H9 (cell line): ENCODE data around the gene CAMKK1. TPM values are rescaled to one million over a fixed set of nuclear protein-coding genes. Genes with fewer than 3 reads are reported as not detected.
A peak's percentile ranks its signal among the peaks of the same experiment; 100 is the strongest.

ENCODE experiments used
- DNase-seq: peaks from one replicate; pipeline ENCODE4 v3.0.0-alpha.2; 2017
- H2AFZ ChIP-seq: one replicate; pipeline ENCODE4 v1.6.1; 2013; ENCODE audit warnings: mild to moderate bottlenecking, low read length, control low read depth, moderate library complexity
- H2AK5ac ChIP-seq: 2 replicates; pipeline ENCODE4 v1.6.1; 2013; ENCODE audit warnings: low read length, control low read depth, mixed read lengths; ENCODE audit not compliant: insufficient read length
- H2BK120ac ChIP-seq: one replicate; pipeline ENCODE4 v1.6.1; 2013; ENCODE audit warnings: low read depth, mild to moderate bottlenecking, low read length, control low read depth, inconsistent platforms; ENCODE audit not compliant: poor library complexity, severe bottlenecking
- H2BK12ac ChIP-seq: 2 replicates; pipeline ENCODE4 v1.6.1; 2013; ENCODE audit warnings: low read length, control low read depth, mixed read lengths, low read depth; ENCODE audit not compliant: insufficient read length
- H2BK15ac ChIP-seq: 2 replicates; pipeline ENCODE4 v1.6.1; 2013; ENCODE audit warnings: low read depth, low read length, control low read depth
- H2BK20ac ChIP-seq: one replicate; pipeline ENCODE4 v1.6.1; 2013; ENCODE audit warnings: low read depth, mild to moderate bottlenecking, low read length, control low read depth, inconsistent platforms; ENCODE audit not compliant: poor library complexity, severe bottlenecking
- H2BK5ac ChIP-seq: 2 replicates; pipeline ENCODE4 v1.6.1; 2013; ENCODE audit warnings: low read length, control low read depth, mixed read lengths; ENCODE audit not compliant: insufficient read length
- H3K14ac ChIP-seq: 2 replicates; pipeline ENCODE4 v1.6.1; 2013; ENCODE audit warnings: low read length, control low read depth; ENCODE audit not compliant: insufficient read depth
- H3K18ac ChIP-seq: 2 replicates; pipeline ENCODE4 v1.6.1; 2013; ENCODE audit warnings: low read depth, mild to moderate bottlenecking, mixed read lengths, low read length, control low read depth; ENCODE audit not compliant: insufficient read length
- H3K23ac ChIP-seq: 2 replicates; pipeline ENCODE4 v1.6.1; 2013; ENCODE audit warnings: low read length, control low read depth, mixed read lengths, low read depth; ENCODE audit not compliant: insufficient read length
- H3K23me2 ChIP-seq: 2 replicates; pipeline ENCODE4 v1.6.1; 2013; ENCODE audit warnings: low read depth, mild to moderate bottlenecking, mixed read lengths, low read length, control low read depth; ENCODE audit not compliant: insufficient read length, poor library complexity, severe bottlenecking
- H3K27ac ChIP-seq: 2 replicates; pipeline ENCODE4 v1.5.1; 2013; ENCODE audit warnings: low read length, control low read depth, mixed read lengths, low read depth; ENCODE audit not compliant: insufficient read length
- H3K27me3 ChIP-seq: 2 replicates; pipeline ENCODE4 v1.6.1; 2013; ENCODE audit warnings: low read length, control low read depth, inconsistent platforms; ENCODE audit not compliant: insufficient read depth
- H3K4ac ChIP-seq: 2 replicates; pipeline ENCODE4 v1.6.1; 2013; ENCODE audit warnings: low read depth, mild to moderate bottlenecking, control low read depth, inconsistent platforms, low read length, moderate library complexity
- H3K4me1 ChIP-seq: 2 replicates; pipeline ENCODE4 v1.6.1; 2013; ENCODE audit warnings: low read length, control low read depth, inconsistent platforms; ENCODE audit not compliant: insufficient read depth
- H3K4me2 ChIP-seq: 2 replicates; pipeline ENCODE4 v1.6.1; 2013; ENCODE audit warnings: low read length, control low read depth, mixed read lengths; ENCODE audit not compliant: insufficient read length, insufficient read depth
- H3K56ac ChIP-seq: 2 replicates; pipeline ENCODE4 v1.6.1; 2013; ENCODE audit warnings: low read depth, mild to moderate bottlenecking, mixed read lengths, low read length, control low read depth; ENCODE audit not compliant: insufficient read length
- H3K79me1 ChIP-seq: 2 replicates; pipeline ENCODE4 v1.6.1; 2013; ENCODE audit warnings: low read depth, mild to moderate bottlenecking, moderate library complexity, low read length, control low read depth, inconsistent platforms; ENCODE audit not compliant: insufficient read depth, poor library complexity, severe bottlenecking
- H3K79me2 ChIP-seq: 2 replicates; pipeline ENCODE4 v1.6.1; 2013; ENCODE audit warnings: low read length, control low read depth, inconsistent platforms; ENCODE audit not compliant: insufficient read depth
- H3K9ac ChIP-seq: 2 replicates; pipeline ENCODE4 v1.6.1; 2013; ENCODE audit warnings: low read length, control low read depth, mixed read lengths; ENCODE audit not compliant: insufficient read length; ENCODE audit errors: extremely low read depth
- H3K9me3 ChIP-seq: one replicate; pipeline ENCODE4 v1.6.1; 2013; ENCODE audit warnings: low read depth, low read length, inconsistent platforms; ENCODE audit not compliant: control insufficient read depth
- H3T11ph ChIP-seq: one replicate; pipeline ENCODE4 v1.6.1; 2013; ENCODE audit warnings: mild to moderate bottlenecking, low read length, control low read depth, inconsistent platforms
- H4K20me1 ChIP-seq: one replicate; pipeline ENCODE4 v1.6.1; 2013; ENCODE audit not compliant: control insufficient read depth, insufficient read length, insufficient read depth
- H4K5ac ChIP-seq: 2 replicates; pipeline ENCODE4 v1.6.1; 2013; ENCODE audit warnings: low read depth, mild to moderate bottlenecking, mixed read lengths, low read length, control low read depth; ENCODE audit not compliant: insufficient read length
- H4K8ac ChIP-seq: replicated peaks from 2 replicates; pipeline ENCODE4 v1.6.1; 2013; ENCODE audit warnings: low read length, control low read depth, mixed read lengths, low read depth; ENCODE audit not compliant: insufficient read length
- H4K91ac ChIP-seq: 2 replicates; pipeline ENCODE4 v1.6.1; 2013; ENCODE audit warnings: low read depth, mild to moderate bottlenecking, moderate library complexity, mixed read lengths, low read length, control low read depth; ENCODE audit not compliant: insufficient read length
- H3K27ac Mint-ChIP-seq, 3 experiments: 2 replicates in 2 of 3; 3 replicates in 1 of 3; pipeline ENCODE4 v1.8.0; 2020 to 2021; ENCODE audit warnings: mixed read lengths in 3 of 3, mild to moderate bottlenecking in 1 of 3, moderate library complexity in 1 of 3
- H3K27me3 Mint-ChIP-seq: 2 replicates; pipeline ENCODE4 v1.8.0; 2021; ENCODE audit warnings: low read depth, mild to moderate bottlenecking, moderate library complexity, mixed read lengths
- H3K36me3 Mint-ChIP-seq, 3 experiments: 2 replicates in 2 of 3; 3 replicates in 1 of 3; pipeline ENCODE4 v1.8.0; 2020 to 2021; ENCODE audit warnings: low read depth in 3 of 3, mixed read lengths in 3 of 3; ENCODE audit not compliant: insufficient read depth in 1 of 3
- H3K4me1 Mint-ChIP-seq, 2 experiments: 2 replicates each; pipeline ENCODE4 v1.8.0; 2020; ENCODE audit warnings: mixed read lengths in 2 of 2
- H3K4me3 Mint-ChIP-seq, 2 experiments: 2 replicates in 1 of 2; 3 replicates in 1 of 2; pipeline ENCODE4 v1.8.0; 2020 to 2021; ENCODE audit warnings: mild to moderate bottlenecking in 2 of 2, mixed read lengths in 2 of 2, moderate library complexity in 1 of 2
- H3K9me3 Mint-ChIP-seq, 2 experiments: 2 replicates in 1 of 2; 3 replicates in 1 of 2; pipeline ENCODE4 v1.8.0; 2020; ENCODE audit warnings: mild to moderate bottlenecking in 2 of 2, mixed read lengths in 2 of 2, moderate library complexity in 1 of 2
- WGBS: extraction: QIAGEN DNeasy Blood & Tissue Kit; methylation state at CpG from one replicate; pipeline ENCODE4 v1.1.7; 2013; ENCODE audit warnings: missing lambda C conversion rate, low lambda C conversion rate, mixed read lengths; ENCODE audit not compliant: insufficient read length; ENCODE audit errors: extremely low coverage; 5-methylcytosine and 5-hydroxymethylcytosine counted together
- total RNA-seq: library from RNA; stranded (reverse); gene quantifications from 2 replicates; pipeline ENCODE4 v1.2.1, GENCODE V29; 2021
- TF ChIP-seq, protein P1 (sequence below): fragments of 200-600 bp; sonication (generic); conservative IDR thresholded peaks from 3 replicates; pipeline ENCODE4 v1.8.0; 2021; ENCODE audit warnings: antibody characterized with exemption, mild to moderate bottlenecking

CAMKK1 gene
- total RNA-seq, 1 experiment from 2014 or later = 6.7 TPM

GRCh38 chr17:3923466-3924190 is 30.8 kb upstream of the CAMKK1 start:
- no peak overlapping the region for H2BK20ac ChIP-seq
- H3K9ac ChIP-seq = no peak overlapping the region
- no peaks in the 10 kb centered on the region for H3K27me3 ChIP-seq
- no peaks in the 10 kb centered on the region for H3K79me1 ChIP-seq
- no peaks in the 10 kb centered on the region for H3K4me1 ChIP-seq
- Mint-ChIP-seq H3K27ac (peak overlapping the region in 1 of 3 experiments; percentile 87; a peak in 2 of 7 replicates), H3K27me3 (no peaks in the 10 kb centered on the region), H3K4me3 (no peak overlapping the region), H3K4me1 (peaks cover 13 to 39% of the 10 kb centered on the region in 2 experiments; a peak in 3 of 4 replicates), H3K36me3 (no peaks in the 10 kb centered on the region), H3K9me3 (no peaks in the 10 kb centered on the region)
- H3K23ac ChIP-seq = no peak overlapping the region
- H3K23me2 ChIP-seq = no peaks in the 10 kb centered on the region
- no peak overlapping the region for H2AFZ ChIP-seq
- no peak overlapping the region for H4K8ac ChIP-seq
- no peak overlapping the region for H3T11ph ChIP-seq
- WGBS = no CpG with 5 or more reads among the region's 18 CpGs
- no peaks in the 10 kb centered on the region for H3K9me3 ChIP-seq
- H3K56ac ChIP-seq = no peak overlapping the region
- H4K20me1 ChIP-seq = no peaks in the 10 kb centered on the region
- no peak overlapping the region for H2AK5ac ChIP-seq
- H3K4me2 ChIP-seq = no peak overlapping the region
- H4K5ac ChIP-seq = no peak overlapping the region
- no peak overlapping the region for H2BK12ac ChIP-seq
- H2BK5ac ChIP-seq = no peak overlapping the region
- TF ChIP-seq, protein P1, sequence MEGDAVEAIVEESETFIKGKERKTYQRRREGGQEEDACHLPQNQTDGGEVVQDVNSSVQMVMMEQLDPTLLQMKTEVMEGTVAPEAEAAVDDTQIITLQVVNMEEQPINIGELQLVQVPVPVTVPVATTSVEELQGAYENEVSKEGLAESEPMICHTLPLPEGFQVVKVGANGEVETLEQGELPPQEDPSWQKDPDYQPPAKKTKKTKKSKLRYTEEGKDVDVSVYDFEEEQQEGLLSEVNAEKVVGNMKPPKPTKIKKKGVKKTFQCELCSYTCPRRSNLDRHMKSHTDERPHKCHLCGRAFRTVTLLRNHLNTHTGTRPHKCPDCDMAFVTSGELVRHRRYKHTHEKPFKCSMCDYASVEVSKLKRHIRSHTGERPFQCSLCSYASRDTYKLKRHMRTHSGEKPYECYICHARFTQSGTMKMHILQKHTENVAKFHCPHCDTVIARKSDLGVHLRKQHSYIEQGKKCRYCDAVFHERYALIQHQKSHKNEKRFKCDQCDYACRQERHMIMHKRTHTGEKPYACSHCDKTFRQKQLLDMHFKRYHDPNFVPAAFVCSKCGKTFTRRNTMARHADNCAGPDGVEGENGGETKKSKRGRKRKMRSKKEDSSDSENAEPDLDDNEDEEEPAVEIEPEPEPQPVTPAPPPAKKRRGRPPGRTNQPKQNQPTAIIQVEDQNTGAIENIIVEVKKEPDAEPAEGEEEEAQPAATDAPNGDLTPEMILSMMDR = no peak
- no peak overlapping the region; the same call in 1 of the 2 replicates for H3K14ac ChIP-seq
- H3K18ac ChIP-seq = no peak overlapping the region
- H3K27ac ChIP-seq = no peak overlapping the region
- H3K79me2 ChIP-seq = no peaks in the 10 kb centered on the region
- no peak for DNase-seq
- H4K91ac ChIP-seq = no peak overlapping the region
- no peak overlapping the region for H2BK120ac ChIP-seq
- no peak overlapping the region for H2BK15ac ChIP-seq
- no peak overlapping the region for H3K4ac ChIP-seq
